GM21390 (cell line): ENCODE results near the gene PKN1.
"Not testable (repeated sequence)": the region's sequence is repeated elsewhere in the genome, so short reads cannot be mapped to it uniquely, and the experiment has no call there.

Experiments
- ATAC-seq: cut with Tn5 transposase; IDR thresholded peaks from one replicate; pipeline ENCODE4 v1.9.1; 2021; ENCODE audit not compliant: unreplicated experiment

The PKN1 gene

GRCh38 chr19:14432791-14433553, at the start of gene PKN1:
Gene PKN1 (plus strand): TSS chr19:14433306. CDS start chr19:14433522, 216 bp downstream.
- ATAC-seq: no peak

- no peak for ATAC-seq
Measured at GRCh38 chr19:14383661-14384555, 49.2 kb upstream of the PKN1 start.

- no peak for ATAC-seq
Measured at GRCh38 chr19:14385492-14385891, 47.6 kb upstream of the PKN1 start.

GRCh38 chr19:14390548-14390947, 42.6 kb upstream of the PKN1 start:
- ATAC-seq: no peak

- no peak for ATAC-seq
Measured at GRCh38 chr19:14391156-14391821, 41.8 kb upstream of the PKN1 start.

GRCh38 chr19:14393329-14393728, 39.8 kb upstream of the PKN1 start:
- ATAC-seq: no peak

GRCh38 chr19:14394167-14394566, 38.9 kb upstream of the PKN1 start:
- no peak for ATAC-seq

GRCh38 chr19:14395262-14395661, 37.8 kb upstream of the PKN1 start:
- ATAC-seq: no peak

- no peak for ATAC-seq
Measured at GRCh38 chr19:14395710-14396336, 37.3 kb upstream of the PKN1 start.

GRCh38 chr19:14396730-14397129, 36.4 kb upstream of the PKN1 start:
- not testable (repeated sequence) for ATAC-seq

- not testable (repeated sequence) for ATAC-seq
Measured at GRCh38 chr19:14397168-14397567, 35.9 kb upstream of the PKN1 start.

- no peak for ATAC-seq
Measured at GRCh38 chr19:14400951-14401431, 32.1 kb upstream of the PKN1 start.

GRCh38 chr19:14401468-14402195, 31.5 kb upstream of the PKN1 start:
- ATAC-seq: no peak

GRCh38 chr19:14402332-14403144, 30.6 kb upstream of the PKN1 start:
- no peak for ATAC-seq

- ATAC-seq: not testable (repeated sequence)
Measured at GRCh38 chr19:14403145-14403930, 29.8 kb upstream of the PKN1 start.

GRCh38 chr19:14404312-14404711, 28.8 kb upstream of the PKN1 start:
- no peak for ATAC-seq

- ATAC-seq: no peak
Measured at GRCh38 chr19:14405380-14405757, 27.7 kb upstream of the PKN1 start.

GRCh38 chr19:14405758-14406644, 27.1 kb upstream of the PKN1 start:
- peak; percentile 53 for ATAC-seq
